K562 (cell line): ENCODE data around the gene SECISBP2. TPM values are rescaled to one million over a fixed set of nuclear protein-coding genes. Genes with fewer than 3 reads are reported as not detected.

Source experiments
- ATAC-seq: fragments of 200-7000 bp; cut with Tn5 transposase; 3 replicates; pipeline ENCODE4 v1.9.1; 2020; ENCODE audit warnings: moderate library complexity
- BruUV-seq: library from RNA; stranded (reverse); fragments of 400-500 nt; replicated peaks from 2 replicates; lab custom pipeline; 2021; lab: Mats Ljungman, UMichigan
- CTCF ChIA-PET: fragments of 300-600 bp; formaldehyde crosslinking; extraction: SDS; loops from one replicate; lab custom pipeline; 2021; ENCODE audit warnings: low intra/inter-chr PET ratio; lab: Yijun Ruan, JAX
- POLR2A ChIA-PET: fragments of 300-600, 350-650 bp; sonication (Branson Sonifier 250); formaldehyde crosslinking; extraction: SDS; loops from one replicate; lab custom pipeline; 2021; ENCODE audit warnings: antibody characterized with exemption, inconsistent platforms; lab: Yijun Ruan, JAX
- DNase-seq, 4 experiments: peaks; one replicate each; pipeline versions ENCODE4 v3.0.0 to v3.0.0-alpha.2; 2011 to 2018; ENCODE audit warnings: low spot score in 3 of 4, mixed read lengths in 3 of 4; ENCODE audit errors: extremely low read depth in 1 of 4
- FAIRE-seq: peaks from 2 replicates; lab custom pipeline; 2011; peaks lifted over from hg19 to GRCh38; lab: Jason Lieb, UNC
- H2AFZ ChIP-seq: 2 replicates; pipeline ENCODE4 v1.6.0; 2011; ENCODE audit warnings: low read depth, low read length, control low read depth, inconsistent platforms
- H3K27ac ChIP-seq: fragments of 200-600 bp; 3 replicates; pipeline ENCODE4 v1.8.0; 2011; ENCODE audit warnings: low read depth, mild to moderate bottlenecking, control low read depth, inconsistent platforms, low read length, moderate library complexity, mixed read lengths; ENCODE audit errors: extremely low read depth
- H3K27me3 ChIP-seq, 2 experiments: fragments of 300-600 bp in 1 of 2; 2 replicates in 1 of 2; 3 replicates in 1 of 2; pipeline versions ENCODE4 v1.6.0 to v1.8.0; 2011; ENCODE audit warnings: inconsistent platforms in 2 of 2, low read length in 2 of 2, mild to moderate bottlenecking in 1 of 2, mixed read lengths in 1 of 2, moderate library complexity in 1 of 2; ENCODE audit not compliant: control insufficient read depth in 2 of 2, insufficient read depth in 2 of 2
- H3K36me3 ChIP-seq: fragments of 300-600 bp; 3 replicates; pipeline ENCODE4 v1.8.0; 2011; ENCODE audit warnings: mild to moderate bottlenecking, low read length, inconsistent platforms; ENCODE audit not compliant: control insufficient read depth, insufficient read depth
- H3K4me1 ChIP-seq, 2 experiments: fragments of 200-600 bp in 1 of 2; replicated peaks in 1 of 2; 2 replicates in 1 of 2; 3 replicates in 1 of 2; pipeline versions ENCODE4 v1.5.1 to v1.8.0; 2011; ENCODE audit warnings: inconsistent platforms in 2 of 2, low read length in 2 of 2, mild to moderate bottlenecking in 1 of 2, mixed read lengths in 1 of 2, moderate library complexity in 1 of 2; ENCODE audit not compliant: control insufficient read depth in 2 of 2, insufficient read depth in 2 of 2
- H3K4me2 ChIP-seq: 2 replicates; pipeline ENCODE4 v1.6.1; 2011; ENCODE audit warnings: low read length, control low read depth, inconsistent platforms, mixed read lengths; ENCODE audit not compliant: insufficient read depth
- H3K4me3 ChIP-seq: fragments of 200-600 bp; sonication (generic), shearing (Covaris generic); 2 replicates; pipeline ENCODE4 v1.5.1; 2016; ENCODE audit warnings: control low read depth, inconsistent platforms
- H3K79me2 ChIP-seq: fragments of 200-600 bp; 3 replicates; pipeline ENCODE4 v1.8.0; 2011; ENCODE audit warnings: low read length, inconsistent platforms; ENCODE audit not compliant: control insufficient read depth, insufficient read depth
- H3K9ac ChIP-seq, 2 experiments: 2 replicates each; pipeline versions ENCODE4 v1.6.0 to v1.6.1; 2011; ENCODE audit warnings: low read depth in 2 of 2, low read length in 2 of 2, control low read depth in 1 of 2, inconsistent platforms in 1 of 2, mild to moderate bottlenecking in 1 of 2, mixed read lengths in 1 of 2; ENCODE audit not compliant: insufficient read depth in 1 of 2
- H3K9me1 ChIP-seq: one replicate; pipeline ENCODE4 v1.6.0; 2011; ENCODE audit warnings: inconsistent platforms, mild to moderate bottlenecking, low read length, moderate library complexity; ENCODE audit not compliant: control insufficient read depth, insufficient read depth
- H3K9me3 ChIP-seq: replicated peaks from 2 replicates; pipeline ENCODE4 v1.5.1; 2011; ENCODE audit warnings: low read depth, low read length, inconsistent platforms; ENCODE audit not compliant: control insufficient read depth, insufficient read depth
- H4K20me1 ChIP-seq: replicated peaks from 2 replicates; pipeline ENCODE4 v1.6.1; 2011; ENCODE audit warnings: low read length, inconsistent platforms, mixed read lengths; ENCODE audit not compliant: control insufficient read depth, insufficient read depth
- CBFB ChIP-seq: sonication (generic); formaldehyde crosslinking; IDR thresholded peaks from 2 replicates; pipeline ENCODE4 v1.4.0; 2020; ENCODE audit warnings: mild to moderate bottlenecking, missing genetic modification reagents
- DEAF1 ChIP-seq: fragments of 450-650 bp; formaldehyde crosslinking; IDR thresholded peaks from 2 replicates; pipeline ENCODE4 v1.4.0; 2020; ENCODE audit warnings: mild to moderate bottlenecking, moderate library complexity
- HMGXB4 ChIP-seq: sonication (generic); formaldehyde crosslinking; IDR thresholded peaks from 2 replicates; pipeline ENCODE4 v1.8.1; 2023; ENCODE audit warnings: mild to moderate bottlenecking, missing genetic modification reagents
- KAT8 ChIP-seq: fragments of 450-650 bp; IDR thresholded peaks from 2 replicates; pipeline ENCODE4 v1.6.1; 2016; ENCODE audit warnings: low read depth, mild to moderate bottlenecking
- POLR2AphosphoS2 ChIP-seq: IDR thresholded peaks from 2 replicates; pipeline ENCODE4 v1.6.1; 2012; ENCODE audit warnings: low read length, improper control_type of control experiment
- WGBS: fragments of 100-300 bp; shearing (Covaris generic); methylation state at CpG from one replicate; pipeline ENCODE4 v1.1.6; 2016; ENCODE audit warnings: low coverage, mixed read lengths; ENCODE audit not compliant: insufficient coverage; ENCODE audit errors: missing lambda C conversion rate; 5-methylcytosine and 5-hydroxymethylcytosine counted together
- in situ Hi-C: fragments of 300-500 bp; cut with MboI; formaldehyde crosslinking; loops from 4 replicates; pipeline ENCODE4 v1.15.0; 2018; ENCODE audit warnings: inconsistent platforms, mixed read lengths
- intact Hi-C: fragments of 100-400 bp; cut with micrococcal nuclease; formaldehyde crosslinking; loops from 2 replicates; pipeline ENCODE4 v1.14.2; 2022
- polyA plus RNA-seq, 8 experiments: library from polyadenylated mRNA; depleted of rRNA in 4 of 8; stranded (reverse) in 5 of 8; unstranded in 3 of 8; fragments of >200 nt; fragmentation: Nextera tagmentation in 2 of 8; fragmentation: Illumina TruSeq in 1 of 8; extraction: Ambion mirVana in 2 of 8; extraction: Trizol in 1 of 8; gene quantifications; 2 replicates each; pipeline versions ENCODE4 v1.2.1 to v1.2.3, GENCODE V29; 2011 to 2014; ENCODE audit warnings: inconsistent platforms in 1 of 8, missing spikeins in 1 of 8
- total RNA-seq, 7 experiments: library from RNA; depleted of rRNA in 6 of 7; stranded (reverse); fragments of >200 nt in 6 of 7; fragmentation: Illumina TruSeq in 2 of 7; extraction: Trizol in 2 of 7; gene quantifications; 2 replicates each; pipeline versions ENCODE4 v1.2.1 to v1.2.3, GENCODE V29; 2011 to 2021; ENCODE audit warnings: low replicate concordance in 1 of 7
- TF ChIP-seq, protein P1 (sequence below): fragments of 250-450 bp; sonication (Bioruptor Pico); IDR thresholded peaks from 2 replicates; pipeline ENCODE4 v1.4.0; 2020; ENCODE audit warnings: borderline replicate concordance
- TF ChIP-seq, protein P2 (sequence below): fragments of 150-350 bp; IDR thresholded peaks from 2 replicates; pipeline ENCODE4 v1.6.1; 2014; ENCODE audit warnings: low read depth, mild to moderate bottlenecking, low read length, borderline replicate concordance

Gene SECISBP2
- total and polyA plus RNA-seq, 9 of the 15 experiments (the other 6 are each of a cell fraction or from before 2014, with no cell fraction given): 3.2 to 41.6 (median 26.1) TPM

GRCh38 chr9:89361816-89362646 lies 43.7 kb downstream of the SECISBP2 start (continued):
- TF ChIP-seq, protein P1, sequence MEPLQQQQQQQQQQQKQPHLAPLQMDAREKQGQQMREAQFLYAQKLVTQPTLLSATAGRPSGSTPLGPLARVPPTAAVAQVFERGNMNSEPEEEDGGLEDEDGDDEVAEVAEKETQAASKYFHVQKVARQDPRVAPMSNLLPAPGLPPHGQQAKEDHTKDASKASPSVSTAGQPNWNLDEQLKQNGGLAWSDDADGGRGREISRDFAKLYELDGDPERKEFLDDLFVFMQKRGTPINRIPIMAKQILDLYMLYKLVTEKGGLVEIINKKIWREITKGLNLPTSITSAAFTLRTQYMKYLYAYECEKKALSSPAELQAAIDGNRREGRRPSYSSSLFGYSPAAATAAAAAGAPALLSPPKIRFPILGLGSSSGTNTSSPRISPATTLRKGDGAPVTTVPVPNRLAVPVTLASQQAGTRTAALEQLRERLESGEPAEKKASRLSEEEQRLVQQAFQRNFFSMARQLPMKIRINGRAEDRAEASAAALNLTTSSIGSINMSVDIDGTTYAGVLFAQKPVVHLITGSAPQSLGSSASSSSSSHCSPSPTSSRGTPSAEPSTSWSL (CRISPR knock-in tag): no peak
- no peak for TF ChIP-seq CBFB (CRISPR knock-in tag)
- no peak for TF ChIP-seq POLR2AphosphoS2

DNA sequence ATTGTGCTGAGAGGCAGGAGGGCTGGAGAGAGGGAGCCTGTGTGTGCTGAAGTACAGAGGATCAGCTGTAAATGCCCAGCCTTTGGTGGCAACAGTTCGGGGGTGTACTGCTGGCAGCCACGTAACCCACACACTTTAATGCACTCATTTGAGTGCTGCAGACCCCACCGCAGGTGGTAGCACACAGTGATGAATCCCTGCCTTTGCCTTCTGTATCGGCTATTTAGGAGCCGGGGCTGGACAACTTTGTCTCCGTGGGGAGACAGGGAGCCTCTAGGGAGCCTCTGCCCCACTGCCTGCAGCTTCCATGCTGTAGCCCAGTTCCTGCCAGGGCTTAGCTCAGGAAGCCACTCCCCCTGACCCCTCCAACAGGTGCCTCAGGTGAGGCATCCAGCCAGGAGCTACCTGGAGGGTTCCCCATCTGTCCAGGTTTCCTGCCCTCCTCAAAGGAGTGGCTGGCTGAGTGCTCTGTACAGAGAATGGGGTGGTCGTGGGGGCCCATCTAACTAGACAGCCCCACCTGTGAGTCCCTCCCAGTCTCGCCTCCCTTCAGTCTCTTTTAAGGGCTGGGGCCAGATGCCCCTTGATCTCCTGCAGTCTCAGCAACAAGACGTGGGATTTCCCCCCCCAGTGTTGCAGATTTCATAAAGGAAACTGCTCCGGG lies 44.5 kb downstream of the SECISBP2 start:
- H3K4me1 ChIP-seq: no peaks in the 10 kb centered on the region; a peak in 1 of 5 replicates
- WGBS: 75% methylated on average over 5 of the region's 10 CpGs
- no peak for FAIRE-seq
- H3K9me1 ChIP-seq: no peaks in the 10 kb centered on the region
- no peaks in the 10 kb centered on the region for H4K20me1 ChIP-seq
- no peak for ATAC-seq
- CTCF ChIA-PET: no interaction called here
- no peaks in the 10 kb centered on the region; a peak in 1 of 5 replicates for H3K27me3 ChIP-seq
- no peak overlapping the region for H3K27ac ChIP-seq
- H3K36me3 ChIP-seq: peaks cover 37% of the 10 kb centered on the region; the same call in 2 of the 3 replicates
- no peak overlapping the region for H3K9ac ChIP-seq
- H3K9me3 ChIP-seq: no peaks in the 10 kb centered on the region
- in situ Hi-C loops: no loop called here
- H3K4me3 ChIP-seq: no peak overlapping the region
- BruUV-seq: no TSS peak
- POLR2A ChIA-PET: no interaction called here
- intact Hi-C loops: no loop called here
- no peak overlapping the region for H2AFZ ChIP-seq
- no peak overlapping the region for H3K4me2 ChIP-seq
- H3K79me2 ChIP-seq: no peaks in the 10 kb centered on the region
- DNase-seq: no peak
- TF ChIP-seq, protein P2, sequence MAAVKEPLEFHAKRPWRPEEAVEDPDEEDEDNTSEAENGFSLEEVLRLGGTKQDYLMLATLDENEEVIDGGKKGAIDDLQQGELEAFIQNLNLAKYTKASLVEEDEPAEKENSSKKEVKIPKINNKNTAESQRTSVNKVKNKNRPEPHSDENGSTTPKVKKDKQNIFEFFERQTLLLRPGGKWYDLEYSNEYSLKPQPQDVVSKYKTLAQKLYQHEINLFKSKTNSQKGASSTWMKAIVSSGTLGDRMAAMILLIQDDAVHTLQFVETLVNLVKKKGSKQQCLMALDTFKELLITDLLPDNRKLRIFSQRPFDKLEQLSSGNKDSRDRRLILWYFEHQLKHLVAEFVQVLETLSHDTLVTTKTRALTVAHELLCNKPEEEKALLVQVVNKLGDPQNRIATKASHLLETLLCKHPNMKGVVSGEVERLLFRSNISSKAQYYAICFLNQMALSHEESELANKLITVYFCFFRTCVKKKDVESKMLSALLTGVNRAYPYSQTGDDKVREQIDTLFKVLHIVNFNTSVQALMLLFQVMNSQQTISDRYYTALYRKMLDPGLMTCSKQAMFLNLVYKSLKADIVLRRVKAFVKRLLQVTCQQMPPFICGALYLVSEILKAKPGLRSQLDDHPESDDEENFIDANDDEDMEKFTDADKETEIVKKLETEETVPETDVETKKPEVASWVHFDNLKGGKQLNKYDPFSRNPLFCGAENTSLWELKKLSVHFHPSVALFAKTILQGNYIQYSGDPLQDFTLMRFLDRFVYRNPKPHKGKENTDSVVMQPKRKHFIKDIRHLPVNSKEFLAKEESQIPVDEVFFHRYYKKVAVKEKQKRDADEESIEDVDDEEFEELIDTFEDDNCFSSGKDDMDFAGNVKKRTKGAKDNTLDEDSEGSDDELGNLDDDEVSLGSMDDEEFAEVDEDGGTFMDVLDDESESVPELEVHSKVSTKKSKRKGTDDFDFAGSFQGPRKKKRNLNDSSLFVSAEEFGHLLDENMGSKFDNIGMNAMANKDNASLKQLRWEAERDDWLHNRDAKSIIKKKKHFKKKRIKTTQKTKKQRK: no peak
- TF ChIP-seq HMGXB4 (no peak), KAT8 (no peak), DEAF1 (CRISPR knock-in tag) (no peak)
